ENCODE results near the gene B3GALT6.

B3GALT6 gene

DNA sequence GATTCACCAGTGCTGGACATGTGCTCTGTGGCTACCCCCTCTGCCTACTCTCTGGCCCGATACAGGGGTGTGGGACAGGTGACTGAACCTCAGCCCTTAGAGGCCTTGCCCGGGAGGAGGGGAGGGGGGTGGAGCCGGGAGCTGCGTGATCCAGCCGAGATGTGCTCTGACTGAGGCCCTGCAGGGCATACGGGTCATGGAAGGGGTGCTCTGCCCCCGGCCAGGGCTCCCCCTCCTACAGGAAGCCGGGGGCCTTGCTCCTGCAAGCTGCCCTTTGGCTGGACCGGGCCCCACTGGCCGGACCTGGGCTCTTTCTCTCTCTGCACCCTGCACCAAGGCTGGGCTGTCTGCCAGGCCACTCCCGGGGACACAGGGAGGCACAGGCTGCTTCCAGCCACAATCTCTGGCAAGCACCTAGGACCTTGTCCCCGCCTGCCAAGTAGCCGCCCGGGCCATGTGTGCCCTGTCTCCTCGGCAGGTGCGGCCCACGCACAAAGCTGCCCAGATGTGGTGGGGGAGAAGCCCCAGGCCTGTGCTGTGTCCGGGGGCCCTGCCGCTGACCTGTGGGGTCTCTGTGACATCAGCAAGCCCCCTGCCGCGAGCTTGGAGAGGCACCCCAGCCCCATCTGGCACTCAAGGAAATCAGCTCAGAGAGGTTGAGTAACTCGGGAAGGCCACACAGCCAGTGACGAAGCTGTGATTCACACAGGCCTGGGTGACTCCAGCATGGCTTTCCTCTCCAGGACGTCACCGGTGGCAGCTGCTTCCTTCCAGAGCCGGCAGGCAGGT is 49.7 kb downstream of the B3GALT6 start:
- H3K36me3 ChIP-seq (ENCODE audit: insufficient read depth, low read length) = no peaks in the 10 kb centered on the region
- TF ChIP-seq EZH2 (IDR thresholded peaks at IDR 0.05) (no peak), FOXP2 (optimal IDR thresholded peaks at IDR 0.05; ENCODE audit: control extremely low read depth, extremely low read length, insufficient read depth) (no peak), POLR2AphosphoS5 (IDR thresholded peaks at IDR 0.05; ENCODE audit: borderline replicate concordance, low read depth, low read length) (no peak)
- DNase-seq (ENCODE audit: low read depth, low spot score) = no peak
- no peak overlapping the region for H3K27ac ChIP-seq
- no peak overlapping the region for H3K4me3 ChIP-seq
- no peaks in the 10 kb centered on the region for H3K9me3 ChIP-seq (ENCODE audit: low read depth, low read length)
- no peak overlapping the region for H3K9ac ChIP-seq (ENCODE audit: insufficient read length)

DNA sequence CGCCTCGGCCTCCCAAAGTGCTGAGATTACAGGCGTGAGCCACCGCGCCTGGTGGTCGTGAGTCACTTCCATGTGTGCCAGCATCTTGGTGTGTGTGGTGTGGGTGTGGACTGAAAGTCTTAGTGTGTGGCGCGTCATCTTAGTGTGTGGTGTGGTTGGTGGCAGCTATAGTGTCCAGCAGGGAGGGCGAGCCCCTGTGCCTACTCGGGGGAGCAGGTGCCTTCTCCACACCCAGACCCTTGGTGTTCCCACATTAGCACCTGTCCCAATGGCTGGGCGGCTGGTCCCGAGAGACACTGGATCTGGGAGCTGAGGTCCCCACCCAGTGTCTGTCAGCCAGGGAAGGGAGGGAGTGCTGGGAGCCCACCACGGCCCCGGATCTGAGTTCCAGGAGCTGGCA is 51.0 kb downstream of the B3GALT6 start:
- TF ChIP-seq EZH2 (IDR thresholded peaks at IDR 0.05) (no peak), FOXP2 (optimal IDR thresholded peaks at IDR 0.05; ENCODE audit: control extremely low read depth, extremely low read length, insufficient read depth) (no peak), POLR2AphosphoS5 (IDR thresholded peaks at IDR 0.05; ENCODE audit: borderline replicate concordance, low read depth, low read length) (no peak)
- Histone ChIP-seq H3K9ac (ENCODE audit: insufficient read length) (no peak overlapping the region), H3K9me3 (ENCODE audit: low read depth, low read length) (no peaks in the 10 kb centered on the region), H3K36me3 (ENCODE audit: insufficient read depth, low read length) (no peaks in the 10 kb centered on the region), H3K27ac (no peak overlapping the region), H3K4me3 (no peak overlapping the region)
- DNase-seq (ENCODE audit: low read depth, low spot score) = no peak

DNA sequence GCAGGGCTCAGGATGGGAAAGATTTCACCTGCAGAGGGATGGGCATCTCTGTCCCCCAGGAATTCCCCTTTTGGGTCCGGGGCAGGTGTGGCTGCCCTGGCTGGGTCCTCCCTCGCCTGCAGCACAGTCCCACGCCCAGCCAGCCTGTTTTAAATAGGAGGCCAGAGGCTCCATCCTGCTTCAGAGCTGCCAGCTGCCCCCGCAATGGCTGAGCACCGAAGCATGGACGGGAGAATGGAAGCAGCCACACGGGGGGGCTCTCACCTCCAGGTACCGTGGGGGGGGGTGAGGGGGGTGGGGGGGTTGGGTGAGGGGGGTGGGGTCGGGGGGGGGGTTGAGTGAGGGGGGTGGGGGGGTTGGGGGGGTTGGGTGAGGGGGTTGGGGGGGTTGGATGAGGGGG is 51.8 kb downstream of the B3GALT6 start:
- Histone ChIP-seq H3K36me3 (ENCODE audit: insufficient read depth, low read length) (no peaks in the 10 kb centered on the region), H3K9me3 (ENCODE audit: low read depth, low read length) (no peaks in the 10 kb centered on the region), H3K9ac (ENCODE audit: insufficient read length) (no peak overlapping the region), H3K4me3 (no peak overlapping the region), H3K27ac (no peak overlapping the region)
- TF ChIP-seq EZH2 (IDR thresholded peaks at IDR 0.05) (no peak), POLR2AphosphoS5 (IDR thresholded peaks at IDR 0.05; ENCODE audit: borderline replicate concordance, low read depth, low read length) (no peak), FOXP2 (optimal IDR thresholded peaks at IDR 0.05; ENCODE audit: control extremely low read depth, extremely low read length, insufficient read depth) (no peak)
- DNase-seq (ENCODE audit: low read depth, low spot score) = no peak

Measured in SK-N-MC (cell line).